Loucy (cell line): ENCODE results near the gene PMM1.

Source experiments
- H2AFZ ChIP-seq: fragments of 200-600 bp; sonication (generic); 2 replicates; pipeline ENCODE4 v1.6.0; 2016; ENCODE audit warnings: antibody characterized with exemption, mild to moderate bottlenecking, low read length, moderate library complexity
- H3F3A ChIP-seq: fragments of 200-600 bp; 2 replicates; pipeline ENCODE4 v1.6.0; 2016; ENCODE audit warnings: antibody characterized with exemption, low read depth, mild to moderate bottlenecking
- H3K27me3 ChIP-seq: fragments of 200-600 bp; sonication (generic); 2 replicates; pipeline ENCODE4 v1.6.1; 2014; ENCODE audit warnings: low read length, mild to moderate bottlenecking; ENCODE audit not compliant: insufficient read depth, poor library complexity, severe bottlenecking
- H3K36me3 ChIP-seq: fragments of 200-600 bp; sonication (generic); 2 replicates; pipeline ENCODE4 v1.6.1; 2016; ENCODE audit warnings: low read length; ENCODE audit not compliant: insufficient read depth
- H3K4me1 ChIP-seq: fragments of 200-600 bp; sonication (generic); 2 replicates; pipeline ENCODE4 v1.5.1; 2014; ENCODE audit warnings: low read length, mild to moderate bottlenecking; ENCODE audit not compliant: insufficient read depth, poor library complexity, severe bottlenecking
- H3K4me2 ChIP-seq: fragments of 200-600 bp; sonication (generic); 2 replicates; pipeline ENCODE4 v1.6.0; 2014; ENCODE audit warnings: antibody characterized with exemption, low read length, low read depth, mild to moderate bottlenecking; ENCODE audit not compliant: poor library complexity, severe bottlenecking
- H3K4me3 ChIP-seq: fragments of 200-600 bp; sonication (generic); 2 replicates; pipeline ENCODE4 v1.5.1; 2014; ENCODE audit warnings: low read length, mild to moderate bottlenecking, mixed read lengths; ENCODE audit not compliant: poor library complexity, severe bottlenecking
- H3K79me2 ChIP-seq: fragments of 200-600 bp; sonication (generic); 2 replicates; pipeline ENCODE4 v1.6.1; 2014; ENCODE audit warnings: low read length; ENCODE audit not compliant: insufficient read depth
- H3K9ac ChIP-seq: fragments of 200-600 bp; sonication (generic); 2 replicates; pipeline ENCODE4 v1.6.0; 2014; ENCODE audit warnings: mild to moderate bottlenecking, low read depth, low read length, moderate library complexity; ENCODE audit not compliant: poor library complexity, severe bottlenecking
- H3K9me2 ChIP-seq: fragments of 200-600 bp; sonication (generic); replicated peaks from 2 replicates; pipeline ENCODE4 v1.6.1; 2016; ENCODE audit warnings: low read depth, low read length, mixed read lengths
- H3K9me3 ChIP-seq: fragments of 200-600 bp; sonication (generic); 2 replicates; pipeline ENCODE4 v1.6.1; 2014; ENCODE audit warnings: mild to moderate bottlenecking, antibody characterized with exemption, low read length, low read depth; ENCODE audit not compliant: insufficient read depth
- H4K20me1 ChIP-seq: fragments of 200-600 bp; sonication (generic); 2 replicates; pipeline ENCODE4 v1.6.0; 2014; ENCODE audit warnings: antibody characterized with exemption, low read length, mild to moderate bottlenecking; ENCODE audit not compliant: insufficient read depth, poor library complexity, severe bottlenecking
- CTCF ChIP-seq: fragments of 200-600 bp; sonication (generic); conservative IDR thresholded peaks from 2 replicates; pipeline ENCODE4 v1.5.1; 2014; ENCODE audit warnings: mild to moderate bottlenecking, antibody characterized with exemption, low read length
- EZH2phosphoT487 ChIP-seq: fragments of 200-600 bp; IDR thresholded peaks from 2 replicates; pipeline ENCODE4 v1.6.1; 2018; ENCODE audit warnings: antibody characterized with exemption, mild to moderate bottlenecking, moderate library complexity, borderline replicate concordance

The PMM1 gene

GRCh38 chr22:41587347-41587723, 2.3 kb downstream of the PMM1 start:
- H2AFZ ChIP-seq = no peak overlapping the region
- H3K9me3 ChIP-seq = no peaks in the 10 kb centered on the region
- H3F3A ChIP-seq = no peaks in the 10 kb centered on the region
- H3K36me3 ChIP-seq = no peaks in the 10 kb centered on the region
- H3K9ac ChIP-seq = no peak overlapping the region
- H3K4me1 ChIP-seq = peaks cover 11% of the 10 kb centered on the region
- H3K9me2 ChIP-seq = no peaks in the 10 kb centered on the region
- TF ChIP-seq EZH2phosphoT487 = no peak
- no peak for TF ChIP-seq CTCF
- H3K79me2 ChIP-seq = no peaks in the 10 kb centered on the region; the same call in 1 of the 2 replicates
- no peak overlapping the region for H3K4me3 ChIP-seq
- no peak overlapping the region for H3K4me2 ChIP-seq
- no peaks in the 10 kb centered on the region for H4K20me1 ChIP-seq
- H3K27me3 ChIP-seq = no peaks in the 10 kb centered on the region

- Histone ChIP-seq H3F3A (no peaks in the 10 kb centered on the region), H3K9ac (no peak overlapping the region), H3K4me1 (peaks cover 11% of the 10 kb centered on the region), H3K27me3 (no peaks in the 10 kb centered on the region), H3K9me2 (no peaks in the 10 kb centered on the region), H2AFZ (no peak overlapping the region), H3K4me2 (no peak overlapping the region), H3K4me3 (no peak overlapping the region), H3K9me3 (no peaks in the 10 kb centered on the region), H4K20me1 (no peaks in the 10 kb centered on the region), H3K79me2 (no peaks in the 10 kb centered on the region; the same call in 1 of the 2 replicates), H3K36me3 (no peaks in the 10 kb centered on the region)
- TF ChIP-seq EZH2phosphoT487 = no peak
- no peak for TF ChIP-seq CTCF
Observed at GRCh38 chr22:41585898-41586297, 3.7 kb downstream of the PMM1 start.

DNA sequence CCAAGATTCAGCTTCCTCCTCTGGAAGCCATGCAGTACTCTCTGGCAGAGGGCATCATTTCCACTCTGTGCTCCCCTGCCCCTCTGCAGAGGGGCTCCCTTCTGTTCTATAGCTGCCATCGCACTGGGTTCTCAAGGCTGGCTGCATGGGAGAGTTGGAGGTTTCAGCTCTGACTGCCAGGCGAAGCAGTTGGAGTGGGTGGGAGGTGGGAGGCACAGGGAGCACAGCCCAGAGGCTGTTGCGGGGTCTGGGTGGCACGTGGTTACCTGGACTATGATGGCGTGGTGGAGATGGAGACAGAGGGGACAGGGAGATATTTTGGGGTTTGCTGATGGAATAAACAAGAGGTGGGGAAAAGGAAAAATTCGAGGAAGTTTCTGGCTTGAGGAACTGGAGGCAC, 4.8 kb downstream of the PMM1 start:
- Histone ChIP-seq H3K4me2 (no peak overlapping the region), H3K9ac (no peak overlapping the region), H3K4me1 (peaks cover 6% of the 10 kb centered on the region), H3K9me2 (no peaks in the 10 kb centered on the region), H3K36me3 (no peaks in the 10 kb centered on the region), H3K27me3 (no peaks in the 10 kb centered on the region), H2AFZ (no peak overlapping the region), H3K79me2 (no peaks in the 10 kb centered on the region; the same call in 1 of the 2 replicates), H3K4me3 (no peak overlapping the region), H4K20me1 (no peaks in the 10 kb centered on the region), H3F3A (no peaks in the 10 kb centered on the region), H3K9me3 (no peaks in the 10 kb centered on the region)
- no peak for TF ChIP-seq CTCF
- no peak for TF ChIP-seq EZH2phosphoT487
